ENCODE data around the gene C11orf24. TPM values are rescaled to one million over a fixed set of nuclear protein-coding genes. Genes with fewer than 3 reads are reported as not detected.

Gene C11orf24
- total and polyA plus RNA-seq, 9 of the 15 experiments (the other 6 are each of a cell fraction or from before 2014, with no cell fraction given), result 2.0 to 65.2 (median 32.5) TPM

GRCh38 chr11:68303982-68304780 is 32.4 kb upstream of the C11orf24 start:
- Histone ChIP-seq H3K4me1 (replicated peaks in 1 of 2; ENCODE audit: control insufficient read depth in 2 of 2, insufficient read depth in 2 of 2, low read length in 2 of 2) (peaks cover 6 to 12% of the 10 kb centered on the region in 2 experiments; a peak in 3 of 5 replicates), H4K20me1 (replicated peaks; ENCODE audit: control insufficient read depth, insufficient read depth, low read length) (no peaks in the 10 kb centered on the region), H3K9me3 (replicated peaks; ENCODE audit: control insufficient read depth, insufficient read depth, low read depth, low read length) (no peaks in the 10 kb centered on the region), H3K27ac (ENCODE audit: extremely low read depth, low read depth, low read length) (no peak overlapping the region), H3K36me3 (ENCODE audit: control insufficient read depth, insufficient read depth, low read length) (no peaks in the 10 kb centered on the region), H3K27me3 (ENCODE audit: control insufficient read depth in 2 of 2, insufficient read depth in 2 of 2, low read length in 2 of 2) (no peaks in the 10 kb centered on the region), H3K79me2 (ENCODE audit: control insufficient read depth, insufficient read depth, low read length) (no peaks in the 10 kb centered on the region), H3K4me3 (no peak overlapping the region), H3K4me2 (ENCODE audit: insufficient read depth, low read length) (no peak overlapping the region), H3K9me1 (ENCODE audit: control insufficient read depth, insufficient read depth, low read length) (no peaks in the 10 kb centered on the region), H2AFZ (ENCODE audit: low read depth, low read length) (no peak overlapping the region), H3K9ac (ENCODE audit: insufficient read depth in 1 of 2, low read depth in 2 of 2, low read length in 2 of 2) (no peak overlapping the region)
- intact Hi-C loops (cut with micrococcal nuclease), result no loop called here
- no TSS peak for BruUV-seq (replicated peaks)
- TF ChIP-seq ZFP36 (IDR thresholded peaks at IDR 0.05; ENCODE audit: low read depth, low read length, partially characterized antibody), result peak; percentile 86
- TF ChIP-seq ESRRB (CRISPR knock-in tag; IDR thresholded peaks at IDR 0.05; ENCODE audit: borderline replicate concordance), result no peak
- 0 out of 2 replicates have a peak, but pooled peaks have one; percentile 25 for TF ChIP-seq CEBPZ (IDR thresholded peaks at IDR 0.05; ENCODE audit: borderline replicate concordance, low read depth, low read length)
- TF ChIP-seq CBX3 (IDR thresholded peaks at IDR 0.05; ENCODE audit: borderline replicate concordance in 1 of 2, low read length in 2 of 2), result peak in 1 of 2 experiments; percentile 61; a peak in 1 of 3 replicates
- TF ChIP-seq ARNT (IDR thresholded peaks at IDR 0.05), result no peak
- no peak for TF ChIP-seq ESRRA (IDR thresholded peaks at IDR 0.05; ENCODE audit: borderline replicate concordance, low read depth)
- TF ChIP-seq TFAM (CRISPR knock-in tag; conservative IDR thresholded peaks at IDR 0.05), result no peak
- TF ChIP-seq TRIM28 (IDR thresholded peaks at IDR 0.05), result peak; percentile 56; the same call in 1 of the 2 replicates
- TF ChIP-seq CBX5 (IDR thresholded peaks at IDR 0.05; ENCODE audit: borderline replicate concordance, low read depth), result 0 out of 2 replicates have a peak, but pooled peaks have one; percentile 39
- TF ChIP-seq FOXO4 (CRISPR knock-in tag; IDR thresholded peaks at IDR 0.05), result no peak
- no peak for TF ChIP-seq PHF21A (IDR thresholded peaks at IDR 0.05; ENCODE audit: borderline replicate concordance, low read depth)
- no peak for TF ChIP-seq MAFK (IDR thresholded peaks at IDR 0.05; ENCODE audit: low read length)
- no peak for TF ChIP-seq ZNF512 (tag; IDR thresholded peaks at IDR 0.05)
- ChIA-PET POLR2A (interaction anchor here (1.0 to 1.4 kb wide), 3 partner anchors 10 to 32 kb away, joined by 3 to 4 read pairs (median 4); partner anchors contain the start of gene C11orf24), CTCF (ENCODE audit: low intra/inter-chr PET ratio) (no interaction called here)
- FAIRE-seq (no peak), DNase-seq (ENCODE audit: extremely low read depth in 1 of 4, low spot score in 3 of 4) (no peak), ATAC-seq (no peak)
- in situ Hi-C loops (cut with MboI), result no loop called here
- 59% methylated on average over 7 of the region's 7 CpGs for WGBS (ENCODE audit: insufficient coverage, low coverage, missing lambda C conversion rate)
